Hypothalamus (tissue), 51 donors: ENCODE data around the gene VPS13D.
"Not testable (repeated sequence)": the region's sequence is repeated elsewhere in the genome, so short reads cannot be mapped to it uniquely, and the experiment has no call there.

ENCODE experiments used
- DNase-seq, 51 donors: peaks; one replicate each; lab custom pipeline; 2025; lab: John Stamatoyannopoulos, UW

VPS13D gene

GRCh38 chr1:12443151-12443550 lies 213.3 kb downstream of the VPS13D start:
- no peak for DNase-seq

GRCh38 chr1:12444329-12444841 lies 214.6 kb downstream of the VPS13D start:
- no peak for DNase-seq

DNA sequence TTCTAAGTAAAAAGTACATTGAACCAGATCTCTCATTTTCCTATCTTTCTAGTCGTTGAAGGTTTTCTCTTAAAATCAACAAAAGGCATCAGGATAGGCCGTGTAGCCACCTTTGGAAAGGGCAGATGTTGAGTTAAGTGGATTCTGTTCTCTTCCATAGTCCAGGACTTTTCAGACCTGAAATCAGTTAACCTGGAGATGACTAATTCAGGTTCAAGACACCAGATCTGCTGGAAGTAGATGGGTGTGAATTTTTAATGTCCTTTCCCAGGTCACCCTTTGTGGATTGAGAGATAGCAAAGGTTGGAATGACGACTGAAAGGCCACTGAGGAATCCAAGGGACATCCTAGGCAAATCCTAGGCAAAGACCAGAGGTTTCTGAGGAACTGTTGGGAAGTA lies 215.4 kb downstream of the VPS13D start:
- DNase-seq = no peak

GRCh38 chr1:12446593-12446992 lies 216.8 kb downstream of the VPS13D start:
- DNase-seq = no peak

DNA sequence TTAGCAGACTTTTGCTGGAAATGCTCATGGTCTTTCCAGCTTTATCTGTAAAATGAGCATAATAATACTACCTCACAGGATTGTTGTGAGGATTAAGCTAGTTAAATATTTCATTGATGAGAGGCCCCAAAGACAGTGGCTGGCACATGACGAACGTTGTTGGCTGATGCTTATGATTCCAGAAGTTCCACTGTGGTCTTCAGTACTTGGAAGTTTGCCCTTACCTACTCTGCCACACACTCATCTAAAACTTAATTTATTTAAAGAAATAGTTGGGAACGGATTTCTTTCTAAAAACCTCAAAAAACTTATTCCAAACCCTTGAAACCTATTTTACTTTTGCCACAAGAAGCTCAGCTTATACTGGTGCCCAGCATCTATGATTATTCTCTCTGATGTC lies 217.5 kb downstream of the VPS13D start:
- DNase-seq = no peak

GRCh38 chr1:12447849-12448312 lies 218.1 kb downstream of the VPS13D start:
- peak in 1 of 51 donors; percentile 29 for DNase-seq

- peak in 3 of 51 donors; percentile 14 to 29 (median 15) for DNase-seq
Observed at GRCh38 chr1:12448746-12449177, 218.9 kb downstream of the VPS13D start.

- peak in 26 of 51 donors; percentile 6 to 73 (median 40) for DNase-seq
Observed at GRCh38 chr1:12450090-12450755, 220.4 kb downstream of the VPS13D start.

- peak in 1 of 51 donors; percentile 53 for DNase-seq
Observed at GRCh38 chr1:12450756-12451559, 221.1 kb downstream of the VPS13D start.

- DNase-seq = no peak
Observed at GRCh38 chr1:12451560-12451900, 221.7 kb downstream of the VPS13D start.

- no peak for DNase-seq
Observed at GRCh38 chr1:12452262-12452661, 222.4 kb downstream of the VPS13D start.

DNA sequence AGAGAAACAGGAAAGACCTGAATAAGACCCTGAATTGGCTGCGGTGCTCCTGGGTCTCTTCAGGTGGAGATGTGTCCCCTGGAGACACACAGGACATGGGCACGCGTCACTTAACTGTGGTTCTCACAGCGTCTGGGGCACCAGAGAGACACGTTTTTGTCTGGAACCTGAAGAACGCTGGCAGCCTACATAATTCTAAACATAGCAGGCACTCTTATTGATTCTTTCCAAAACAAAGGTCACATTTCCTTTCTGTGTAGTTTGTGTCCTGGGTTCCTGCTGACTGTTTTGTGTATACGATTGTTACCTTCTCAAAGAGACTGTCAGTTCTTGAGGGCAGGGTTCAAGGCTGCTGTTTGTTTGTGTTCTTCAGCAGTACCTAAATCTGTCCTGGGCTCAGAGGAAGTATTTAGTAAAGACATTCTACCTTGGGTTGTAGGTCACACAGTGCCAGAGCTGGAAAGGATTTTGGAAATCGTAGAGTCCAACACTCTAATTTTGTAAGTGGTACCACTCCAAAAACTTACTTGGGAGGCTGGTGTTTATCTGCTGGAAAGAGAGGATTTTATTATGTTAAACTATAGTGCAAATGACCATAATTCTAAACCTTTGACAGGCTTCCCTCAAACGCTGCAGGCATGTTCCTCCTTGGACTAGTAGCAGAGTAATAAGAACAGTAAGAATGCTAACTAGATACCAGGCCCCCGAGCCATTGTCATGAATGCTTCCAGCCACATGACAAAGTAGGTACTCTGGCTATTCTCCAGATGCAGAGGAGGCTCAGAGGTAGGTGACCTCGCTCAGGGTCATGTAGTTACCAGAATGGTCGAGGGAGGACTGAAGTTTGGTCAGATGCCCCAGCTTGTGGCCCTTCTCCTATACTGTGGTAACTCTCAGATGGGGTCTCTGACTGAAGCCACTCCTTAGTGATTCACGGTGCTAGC lies 223.8 kb downstream of the VPS13D start:
- DNase-seq = no peak

GRCh38 chr1:12454406-12455391 lies 224.9 kb downstream of the VPS13D start:
- no peak for DNase-seq

- DNase-seq = not testable (repeated sequence)
Observed at GRCh38 chr1:12456081-12456480, 226.3 kb downstream of the VPS13D start.

DNA sequence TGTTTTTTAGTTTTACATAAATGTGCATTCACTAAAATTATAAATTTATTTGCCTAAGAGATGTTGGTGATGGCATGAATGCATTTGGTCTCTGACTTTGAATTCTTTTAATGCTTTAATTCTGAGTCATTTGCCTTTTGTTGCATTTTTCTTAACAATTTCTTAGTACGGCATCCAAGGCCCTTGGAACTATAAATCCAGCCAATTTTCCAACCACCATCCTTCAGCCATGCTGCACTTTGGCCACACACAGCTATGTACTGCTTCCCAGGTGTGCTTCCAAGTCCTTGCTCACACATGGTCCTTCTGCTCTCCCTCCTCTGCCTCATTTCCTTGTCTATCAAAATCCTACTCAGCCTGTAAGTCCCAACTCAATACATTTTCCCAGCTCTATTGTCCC lies 227.1 kb downstream of the VPS13D start:
- DNase-seq = no peak

DNA sequence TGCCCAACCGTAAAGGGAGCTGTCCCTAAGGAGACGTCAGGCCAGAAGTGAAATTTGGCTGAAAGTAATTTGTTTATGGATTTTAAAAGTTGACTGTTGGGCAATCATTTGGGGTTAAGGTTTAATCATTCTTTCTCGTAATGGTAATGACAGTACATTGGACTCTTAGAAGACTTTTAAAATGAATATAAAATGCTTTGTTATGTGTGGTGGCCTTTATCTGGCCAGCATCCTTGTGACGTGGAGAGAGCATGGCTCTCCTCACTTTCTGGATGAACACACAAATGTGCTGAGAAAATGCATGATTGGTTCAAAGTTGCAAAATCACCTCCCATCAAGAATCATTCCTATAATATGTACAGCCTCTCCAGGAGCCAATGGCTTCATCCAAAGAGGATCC lies 227.9 kb downstream of the VPS13D start:
- no peak for DNase-seq

DNA sequence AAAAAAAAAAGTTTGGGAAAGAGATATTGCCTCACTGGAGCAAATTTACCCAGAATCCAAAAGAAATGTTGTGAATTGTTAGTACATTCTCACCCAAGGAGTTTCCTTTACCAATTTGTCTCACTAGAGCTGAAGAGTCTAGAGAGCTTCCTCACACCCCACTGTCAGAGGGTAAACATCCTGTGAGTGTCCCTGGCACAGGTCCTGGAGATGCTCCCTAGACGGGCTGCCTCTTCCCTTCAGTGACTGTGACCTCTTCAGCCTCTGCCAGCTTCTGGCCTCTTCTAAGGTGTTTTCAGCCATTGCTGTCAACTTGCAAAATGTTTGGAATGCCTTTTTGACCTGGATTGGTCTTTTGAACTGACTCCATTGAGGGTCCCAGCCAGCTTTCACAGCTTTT lies 228.7 kb downstream of the VPS13D start:
- DNase-seq = no peak

DNA sequence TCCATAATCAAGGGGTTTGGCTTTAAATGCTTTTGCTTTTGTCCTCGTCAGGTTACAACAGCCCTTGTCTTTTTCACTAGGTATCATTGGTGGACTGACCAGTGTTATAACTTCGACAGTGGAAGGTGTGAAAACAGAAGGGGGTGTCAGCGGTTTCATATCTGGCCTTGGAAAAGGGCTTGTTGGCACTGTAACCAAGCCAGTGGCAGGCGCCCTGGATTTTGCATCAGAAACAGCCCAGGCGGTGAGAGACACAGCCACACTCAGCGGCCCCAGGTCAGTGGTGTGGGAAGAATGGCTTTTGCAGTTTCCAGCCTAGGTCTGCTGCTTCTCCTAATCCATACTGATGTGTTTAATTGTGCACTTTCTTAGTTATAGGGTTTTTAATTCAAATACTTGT lies 230.3 kb downstream of the VPS13D start:
- no peak for DNase-seq

DNA sequence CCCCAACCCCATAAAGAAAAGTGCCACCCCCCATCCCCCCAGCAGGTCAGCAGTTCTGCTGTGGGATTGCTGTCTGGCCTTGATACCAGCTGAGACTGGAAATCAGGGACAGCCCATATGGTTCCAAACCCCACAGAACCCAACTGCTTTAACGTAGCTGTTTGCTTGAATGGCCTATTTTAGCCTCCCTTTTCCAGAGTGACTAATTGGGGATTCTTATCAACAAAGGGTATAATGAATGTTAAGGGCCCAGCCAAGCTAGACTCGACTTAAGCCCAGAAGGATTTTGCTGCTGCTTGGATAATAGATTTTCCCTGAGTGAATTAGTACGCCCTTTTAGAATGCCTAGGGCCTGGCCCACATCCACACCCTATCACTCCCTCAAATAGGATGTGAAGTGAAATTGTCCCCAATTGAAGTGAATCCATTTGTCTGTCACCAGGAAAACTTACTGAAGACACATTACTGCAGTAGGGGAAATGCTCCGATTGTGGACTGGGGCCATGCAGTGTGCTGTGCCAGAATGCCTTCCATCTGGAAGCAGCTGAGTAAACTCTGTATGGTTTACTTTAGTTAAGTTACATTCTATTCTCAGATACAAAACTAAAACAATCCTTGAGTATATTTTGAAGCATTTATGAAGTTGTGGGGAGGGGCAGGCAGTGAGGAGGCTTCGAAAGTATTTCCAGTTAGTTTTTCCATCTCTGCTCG lies 231.2 kb downstream of the VPS13D start:
- DNase-seq = no peak
